Measurements from ENCODE around the gene ATR.

GRCh38 chr3:142460689-142461088, 117.8 kb downstream of the ATR start:
- TF ChIP-seq, protein P1, sequence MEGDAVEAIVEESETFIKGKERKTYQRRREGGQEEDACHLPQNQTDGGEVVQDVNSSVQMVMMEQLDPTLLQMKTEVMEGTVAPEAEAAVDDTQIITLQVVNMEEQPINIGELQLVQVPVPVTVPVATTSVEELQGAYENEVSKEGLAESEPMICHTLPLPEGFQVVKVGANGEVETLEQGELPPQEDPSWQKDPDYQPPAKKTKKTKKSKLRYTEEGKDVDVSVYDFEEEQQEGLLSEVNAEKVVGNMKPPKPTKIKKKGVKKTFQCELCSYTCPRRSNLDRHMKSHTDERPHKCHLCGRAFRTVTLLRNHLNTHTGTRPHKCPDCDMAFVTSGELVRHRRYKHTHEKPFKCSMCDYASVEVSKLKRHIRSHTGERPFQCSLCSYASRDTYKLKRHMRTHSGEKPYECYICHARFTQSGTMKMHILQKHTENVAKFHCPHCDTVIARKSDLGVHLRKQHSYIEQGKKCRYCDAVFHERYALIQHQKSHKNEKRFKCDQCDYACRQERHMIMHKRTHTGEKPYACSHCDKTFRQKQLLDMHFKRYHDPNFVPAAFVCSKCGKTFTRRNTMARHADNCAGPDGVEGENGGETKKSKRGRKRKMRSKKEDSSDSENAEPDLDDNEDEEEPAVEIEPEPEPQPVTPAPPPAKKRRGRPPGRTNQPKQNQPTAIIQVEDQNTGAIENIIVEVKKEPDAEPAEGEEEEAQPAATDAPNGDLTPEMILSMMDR (IDR thresholded peaks at IDR 0.05 in 4 of 5, conservative IDR thresholded peaks at IDR 0.05 in 1 of 5): no peak
- TF ChIP-seq POLR2A (IDR thresholded peaks at IDR 0.05): no peak
